Mucosa of descending colon (tissue), 3 donors: ENCODE results near the gene PSMB10. TPM values are rescaled to one million over a fixed set of nuclear protein-coding genes. Genes with fewer than 3 reads are reported as not detected.

ENCODE experiments used
- ATAC-seq: fragments of 200-7000 bp; cut with Tn5 transposase; one replicate; pipeline ENCODE4 v1.9.1; 2020; ENCODE audit warnings: mild to moderate bottlenecking, moderate library complexity
- DNase-seq, 3 donors: peaks; one replicate each; pipeline ENCODE4 v3.0.0-alpha.2; 2020
- H3K36me3 ChIP-seq: fragments of 200-600 bp; one replicate; pipeline ENCODE4 v1.8.0; 2021; ENCODE audit warnings: low read depth, mild to moderate bottlenecking
- H3K4me1 ChIP-seq: fragments of 200-600 bp; one replicate; pipeline ENCODE4 v1.8.0; 2021; ENCODE audit warnings: low read depth, mild to moderate bottlenecking
- H3K4me3 ChIP-seq: fragments of 200-600 bp; one replicate; pipeline ENCODE4 v1.8.0; 2021; ENCODE audit warnings: mild to moderate bottlenecking
- H3K9me3 ChIP-seq: fragments of 200-600 bp; one replicate; pipeline ENCODE4 v1.8.0; 2021; ENCODE audit warnings: mild to moderate bottlenecking
- CTCF ChIP-seq: fragments of 200-600 bp; IDR thresholded peaks from one replicate; pipeline ENCODE4 v1.8.0; 2022; ENCODE audit warnings: antibody characterized with exemption, mild to moderate bottlenecking
- intact Hi-C, 2 donors: fragments of 100-400 bp; cut with DNase I in 1 of 2; cut with micrococcal nuclease in 1 of 2; formaldehyde crosslinking; loops; one replicate each; pipeline versions ENCODE4 v1.11.0 to v1.11.1; 2022; cut with DNase I, micrococcal nuclease
- total RNA-seq, 3 donors: library from RNA; stranded (reverse); fragmentation: NEBNext Ultra II Directional in 2 of 3; extraction: Animal tissue kit (Norgen Biotek cat#: 25700) in 2 of 3; gene quantifications; one replicate each; pipeline versions ENCODE4 v1.2.1 to v1.2.4, GENCODE V29; 2021 to 2023
- donor health status: DM: no; HTN: no; CAD: no; lungs with moderate emphysema.
- donor health status: DM: no; HTN: no; CAD: no.
- donor health status: DM: no; HTN: yes; CAD: no.

PSMB10 gene
- total RNA-seq, 3 donors from 2014 or later: 96.9 to 175 (median 139) TPM

- H3K36me3 ChIP-seq: peaks cover 5% of the 10 kb centered on the region
- intact Hi-C loops: loop anchor here in 1 of 2 donors (10.0 kb wide), 1 partner anchor 108 kb away; no protein-coding TSS in a partner anchor
These were observed 13.9 kb downstream of the PSMB10 start for GRCh38 chr16:67922740-67923139.

GRCh38 chr16:67922221-67922620 is 14.4 kb downstream of the PSMB10 start:
- ATAC-seq: no peak
- no peaks in the 10 kb centered on the region for H3K36me3 ChIP-seq
- H3K4me1 ChIP-seq: no peaks in the 10 kb centered on the region
- no peak for TF ChIP-seq CTCF
- no peaks in the 10 kb centered on the region for H3K9me3 ChIP-seq
- DNase-seq: no peak
- intact Hi-C loops: loop anchor here in 1 of 2 donors (10.0 kb wide), 1 partner anchor 107 kb away; no protein-coding TSS in a partner anchor
- no peak overlapping the region for H3K4me3 ChIP-seq

More at GRCh38 chr16:67922740-67923139, 13.9 kb downstream of the PSMB10 start:
- H3K4me1 ChIP-seq: no peaks in the 10 kb centered on the region
- TF ChIP-seq CTCF: no peak
- no peak overlapping the region for H3K4me3 ChIP-seq
- DNase-seq (no peak), ATAC-seq (no peak)
- H3K9me3 ChIP-seq: no peaks in the 10 kb centered on the region

- Histone ChIP-seq H3K36me3 (no peaks in the 10 kb centered on the region), H3K4me1 (no peaks in the 10 kb centered on the region), H3K4me3 (no peak overlapping the region), H3K9me3 (no peaks in the 10 kb centered on the region)
- DNase-seq: no peak
- no peak for TF ChIP-seq CTCF
- intact Hi-C loops: loop anchor here in 1 of 2 donors (10.0 kb wide), 1 partner anchor 105 kb away; no protein-coding TSS in a partner anchor
- ATAC-seq: no peak
These were observed 16.9 kb downstream of the PSMB10 start for GRCh38 chr16:67919622-67920221.

- H3K4me3 ChIP-seq: no peak overlapping the region
- no peaks in the 10 kb centered on the region for H3K36me3 ChIP-seq
- no peak for TF ChIP-seq CTCF
- DNase-seq (no peak), ATAC-seq (peak; percentile 24)
- intact Hi-C loops: no loop called here
- no peaks in the 10 kb centered on the region for H3K4me1 ChIP-seq
- no peaks in the 10 kb centered on the region for H3K9me3 ChIP-seq
These were observed 18.8 kb downstream of the PSMB10 start for GRCh38 chr16:67917852-67918236.

GRCh38 chr16:67917140-67917851 is 19.4 kb downstream of the PSMB10 start:
- no peak for ATAC-seq
- TF ChIP-seq CTCF: no peak
- intact Hi-C loops: no loop called here
- H3K4me3 ChIP-seq: no peak overlapping the region
- H3K9me3 ChIP-seq: no peaks in the 10 kb centered on the region
- no peaks in the 10 kb centered on the region for H3K4me1 ChIP-seq
- H3K36me3 ChIP-seq: no peaks in the 10 kb centered on the region
- DNase-seq: no peak
